Measurements from ENCODE around the gene WDR4.

The WDR4 gene

DNA sequence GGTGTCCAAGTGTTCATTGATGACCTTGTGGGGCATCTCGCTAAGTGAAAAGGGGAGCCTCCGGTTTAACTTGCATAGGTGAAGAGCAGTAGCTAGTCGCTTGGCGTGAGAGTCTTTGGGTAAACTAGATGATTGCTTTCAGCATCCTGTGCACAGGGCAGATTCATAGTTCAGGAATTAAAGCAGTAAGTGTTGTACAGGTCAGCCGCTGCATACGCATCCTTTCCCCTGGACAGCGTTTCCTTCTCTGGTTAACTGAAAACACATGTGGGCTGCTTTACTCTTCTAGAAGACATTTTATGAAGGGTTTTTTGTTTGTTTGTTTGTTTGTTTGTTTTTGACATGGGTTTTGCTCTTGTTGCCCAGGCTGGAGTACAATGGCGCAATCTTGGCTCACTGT is 25.9 kb upstream of the WDR4 start:
- H3K36me3 ChIP-seq: peaks cover 88% of the 10 kb centered on the region
- no peak overlapping the region for H3K27ac ChIP-seq
- TF ChIP-seq, protein P1, sequence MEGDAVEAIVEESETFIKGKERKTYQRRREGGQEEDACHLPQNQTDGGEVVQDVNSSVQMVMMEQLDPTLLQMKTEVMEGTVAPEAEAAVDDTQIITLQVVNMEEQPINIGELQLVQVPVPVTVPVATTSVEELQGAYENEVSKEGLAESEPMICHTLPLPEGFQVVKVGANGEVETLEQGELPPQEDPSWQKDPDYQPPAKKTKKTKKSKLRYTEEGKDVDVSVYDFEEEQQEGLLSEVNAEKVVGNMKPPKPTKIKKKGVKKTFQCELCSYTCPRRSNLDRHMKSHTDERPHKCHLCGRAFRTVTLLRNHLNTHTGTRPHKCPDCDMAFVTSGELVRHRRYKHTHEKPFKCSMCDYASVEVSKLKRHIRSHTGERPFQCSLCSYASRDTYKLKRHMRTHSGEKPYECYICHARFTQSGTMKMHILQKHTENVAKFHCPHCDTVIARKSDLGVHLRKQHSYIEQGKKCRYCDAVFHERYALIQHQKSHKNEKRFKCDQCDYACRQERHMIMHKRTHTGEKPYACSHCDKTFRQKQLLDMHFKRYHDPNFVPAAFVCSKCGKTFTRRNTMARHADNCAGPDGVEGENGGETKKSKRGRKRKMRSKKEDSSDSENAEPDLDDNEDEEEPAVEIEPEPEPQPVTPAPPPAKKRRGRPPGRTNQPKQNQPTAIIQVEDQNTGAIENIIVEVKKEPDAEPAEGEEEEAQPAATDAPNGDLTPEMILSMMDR (IDR thresholded peaks at IDR 0.05; ENCODE audit: low read depth, low read length): no peak

DNA sequence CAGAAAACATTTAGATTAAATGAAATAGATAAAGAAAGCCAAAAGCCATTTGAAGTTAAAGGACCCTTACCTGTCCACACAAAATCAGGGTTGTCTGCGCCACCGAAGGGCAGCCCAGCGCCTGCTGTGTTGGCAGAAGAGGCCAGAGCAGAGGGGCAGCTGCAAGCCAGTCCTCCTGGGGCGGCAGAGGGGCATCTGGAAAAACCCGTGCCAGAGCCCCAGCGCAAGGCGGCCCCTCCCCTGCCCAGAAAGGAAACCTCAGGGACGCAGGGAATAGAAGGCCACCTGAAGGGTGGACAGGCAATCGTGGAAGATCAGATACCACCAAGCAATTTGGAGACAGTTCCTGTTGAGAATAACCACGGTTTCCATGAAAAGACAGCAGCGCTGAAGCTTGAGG is 24.5 kb upstream of the WDR4 start:
- no peak overlapping the region for H3K27ac ChIP-seq
- no peak for DNase-seq
- H3K36me3 ChIP-seq: peaks cover 87% of the 10 kb centered on the region

More for the DNA sequence above, 25.9 kb upstream of the WDR4 start:
- H3K27me3 ChIP-seq (ENCODE audit: insufficient read depth, low read depth, severe bottlenecking): no peaks in the 10 kb centered on the region
- DNase-seq: no peak
- no peaks in the 10 kb centered on the region for H3K9me3 ChIP-seq (ENCODE audit: severe bottlenecking)
- no peak overlapping the region for H3K4me3 ChIP-seq (ENCODE audit: low read depth, low read length)

GRCh38 chr21:42900446-42900845 is 21.1 kb upstream of the WDR4 start:
- Histone ChIP-seq H3K36me3 (peaks cover 86% of the 10 kb centered on the region), H3K9me3 (ENCODE audit: severe bottlenecking) (no peaks in the 10 kb centered on the region), H3K4me3 (ENCODE audit: low read depth, low read length) (no peak overlapping the region), H3K27me3 (ENCODE audit: insufficient read depth, low read depth, severe bottlenecking) (no peaks in the 10 kb centered on the region), H3K27ac (no peak overlapping the region)
- no peak for DNase-seq
- TF ChIP-seq, protein P1 (IDR thresholded peaks at IDR 0.05; ENCODE audit: low read depth, low read length): no peak

More for the DNA sequence above, 24.5 kb upstream of the WDR4 start:
- Histone ChIP-seq H3K9me3 (ENCODE audit: severe bottlenecking) (no peaks in the 10 kb centered on the region), H3K27me3 (ENCODE audit: insufficient read depth, low read depth, severe bottlenecking) (no peaks in the 10 kb centered on the region), H3K4me3 (ENCODE audit: low read depth, low read length) (no peak overlapping the region)
- TF ChIP-seq, protein P1 (IDR thresholded peaks at IDR 0.05; ENCODE audit: low read depth, low read length): no peak

GRCh38 chr21:42892931-42893755 is 13.8 kb upstream of the WDR4 start, which contains the start of gene NDUFV3:
NDUFV3 (plus strand) TSS chr21:42893309; CDS start chr21:42893334, 25 bp downstream.
- Histone ChIP-seq H3K4me3 (ENCODE audit: low read depth, low read length) (peak within 1 kb of the TSS; percentile 91), H3K36me3 (peaks cover 35% of the 10 kb centered on the region), H3K27me3 (ENCODE audit: insufficient read depth, low read depth, severe bottlenecking) (no peaks in the 10 kb centered on the region), H3K9me3 (ENCODE audit: severe bottlenecking) (no peaks in the 10 kb centered on the region), H3K27ac (peak within 1 kb of the TSS; percentile 93)
- TF ChIP-seq, protein P1 (IDR thresholded peaks at IDR 0.05; ENCODE audit: low read depth, low read length): no peak
- DNase-seq: peak; percentile 100

GRCh38 chr21:42892582-42892930 is 13.2 kb upstream of the WDR4 start:
- Histone ChIP-seq H3K4me3 (ENCODE audit: low read depth, low read length) (peak overlapping the region; percentile 91), H3K36me3 (peaks cover 29% of the 10 kb centered on the region), H3K27me3 (ENCODE audit: insufficient read depth, low read depth, severe bottlenecking) (no peaks in the 10 kb centered on the region), H3K9me3 (ENCODE audit: severe bottlenecking) (no peaks in the 10 kb centered on the region), H3K27ac (peak overlapping the region; percentile 82)
- TF ChIP-seq, protein P1 (IDR thresholded peaks at IDR 0.05; ENCODE audit: low read depth, low read length): no peak
- DNase-seq: no peak

All from WERI-Rb-1 (cell line).